ENCODE data around the gene PLOD3.

The PLOD3 gene

DNA sequence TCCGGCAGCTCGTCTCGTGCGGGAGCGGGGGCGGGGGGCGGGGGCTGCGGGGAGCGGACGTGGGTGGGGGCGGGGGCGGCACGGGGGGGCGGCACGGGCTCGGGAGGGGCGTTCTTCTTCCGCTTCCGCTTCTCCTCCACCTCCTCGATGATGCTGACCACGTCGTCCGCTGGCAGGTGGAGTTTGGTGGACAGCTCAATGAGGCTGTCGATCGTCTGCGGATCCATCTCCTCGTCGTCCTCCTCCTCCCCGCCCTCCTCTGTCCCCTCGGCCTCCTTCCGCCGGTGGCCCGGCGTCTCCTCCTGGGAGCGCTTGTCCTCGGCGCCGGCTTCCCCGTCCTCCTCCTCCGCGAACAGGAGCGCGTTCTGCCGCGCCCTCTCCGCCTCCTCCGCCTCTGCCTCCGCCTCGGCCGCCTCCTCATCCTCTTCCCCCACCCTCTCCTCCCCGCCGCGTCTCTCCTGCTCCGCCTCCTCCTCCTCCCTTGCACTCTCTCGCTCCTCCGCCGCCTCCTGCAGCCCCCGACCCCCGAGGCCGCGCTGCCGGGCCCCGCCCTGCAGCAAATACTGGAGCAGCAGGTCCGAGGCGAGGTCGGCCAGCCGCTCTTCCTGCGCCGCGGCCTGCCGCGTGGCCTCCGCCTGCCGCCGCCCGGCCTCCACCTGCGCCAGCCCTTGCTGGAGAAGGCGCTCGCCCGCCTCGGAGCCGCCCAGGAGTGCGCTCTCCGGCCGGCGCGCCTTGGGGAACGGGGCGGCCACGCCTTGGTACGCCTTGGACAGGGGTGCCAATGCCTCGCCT, 53.9 kb downstream of the PLOD3 start:
- DNase-seq, result peak; percentile 38

DNA sequence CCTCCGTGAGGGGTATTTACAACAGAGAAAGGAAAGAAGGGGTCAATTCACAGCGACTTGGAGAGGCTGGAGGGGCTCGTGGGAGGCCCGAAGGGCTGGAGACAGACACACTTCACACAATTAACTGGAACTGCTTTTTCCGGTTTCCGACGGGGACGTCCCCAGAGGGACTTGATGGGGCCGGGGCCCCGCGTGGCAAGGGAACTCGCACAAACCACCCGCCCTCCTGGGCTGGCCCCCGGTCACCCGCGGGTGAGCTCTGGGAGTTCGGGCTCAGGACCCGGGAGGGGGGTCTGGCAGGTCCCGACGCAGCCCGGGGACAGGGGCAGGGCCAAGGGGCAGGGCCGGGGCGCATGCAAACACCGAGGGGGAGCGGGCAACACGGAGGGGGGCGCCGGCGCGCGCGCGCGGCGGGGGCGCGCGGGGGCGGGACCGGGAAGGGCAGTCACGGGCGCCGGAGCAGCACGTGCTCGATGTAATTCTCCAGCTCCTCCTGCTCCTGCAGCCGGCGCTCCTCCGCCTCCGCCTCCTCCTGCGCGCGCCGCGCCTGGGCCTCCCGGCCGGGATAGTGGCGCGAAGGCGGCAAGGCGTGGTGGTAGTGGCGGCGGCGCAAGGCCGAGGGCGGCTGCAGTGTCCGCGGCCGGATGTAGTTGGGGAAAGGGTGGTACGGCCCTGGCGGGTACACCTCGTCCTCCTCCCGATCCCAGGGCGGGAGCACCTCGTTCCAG, 54.7 kb downstream of the PLOD3 start:
- DNase-seq, result peak; percentile 63

DNA sequence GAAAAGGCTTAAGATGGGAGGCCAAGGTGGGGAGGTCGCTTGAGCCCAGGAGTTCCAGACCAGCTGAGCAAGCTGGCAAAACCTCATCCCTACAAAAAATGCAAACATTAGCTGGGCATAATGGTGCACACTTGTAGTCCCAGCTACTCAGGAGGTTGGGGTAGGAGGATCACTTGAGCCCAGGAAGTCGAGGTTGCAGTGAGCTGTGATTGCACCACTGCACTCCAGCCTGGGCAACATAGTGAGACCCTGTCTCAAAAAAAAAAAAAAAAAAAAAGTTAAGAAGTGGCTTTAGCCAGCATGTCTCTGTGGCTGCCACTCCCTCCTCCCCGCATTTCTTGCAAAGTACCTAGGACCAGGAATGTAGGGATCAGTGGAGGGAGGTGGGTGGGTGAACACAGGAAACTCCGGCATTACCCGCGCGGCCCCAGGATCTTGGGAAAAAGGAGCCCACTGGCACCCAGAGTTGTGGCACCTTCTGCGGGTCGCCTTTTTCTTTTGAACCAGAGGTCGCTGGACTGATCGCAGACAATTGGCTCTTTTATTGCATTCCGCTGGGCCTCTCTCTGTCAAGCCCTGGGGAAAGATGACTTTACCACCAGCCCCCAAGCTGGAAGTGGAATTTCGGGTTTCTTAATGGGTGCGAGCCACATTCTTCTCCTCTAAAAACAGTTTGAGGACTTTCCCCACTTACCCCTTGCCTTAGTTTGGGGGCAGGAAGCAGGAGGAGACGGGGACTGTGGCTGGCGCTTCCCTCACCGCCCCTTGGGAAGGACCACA, 55.5 kb downstream of the PLOD3 start:
- DNase-seq, result no peak

GRCh38 chr7:101160910-101161309, 56.5 kb downstream of the PLOD3 start:
- no peak for DNase-seq

- no peak for DNase-seq
These were observed 57.4 kb downstream of the PLOD3 start for GRCh38 chr7:101159696-101160674.

DNA sequence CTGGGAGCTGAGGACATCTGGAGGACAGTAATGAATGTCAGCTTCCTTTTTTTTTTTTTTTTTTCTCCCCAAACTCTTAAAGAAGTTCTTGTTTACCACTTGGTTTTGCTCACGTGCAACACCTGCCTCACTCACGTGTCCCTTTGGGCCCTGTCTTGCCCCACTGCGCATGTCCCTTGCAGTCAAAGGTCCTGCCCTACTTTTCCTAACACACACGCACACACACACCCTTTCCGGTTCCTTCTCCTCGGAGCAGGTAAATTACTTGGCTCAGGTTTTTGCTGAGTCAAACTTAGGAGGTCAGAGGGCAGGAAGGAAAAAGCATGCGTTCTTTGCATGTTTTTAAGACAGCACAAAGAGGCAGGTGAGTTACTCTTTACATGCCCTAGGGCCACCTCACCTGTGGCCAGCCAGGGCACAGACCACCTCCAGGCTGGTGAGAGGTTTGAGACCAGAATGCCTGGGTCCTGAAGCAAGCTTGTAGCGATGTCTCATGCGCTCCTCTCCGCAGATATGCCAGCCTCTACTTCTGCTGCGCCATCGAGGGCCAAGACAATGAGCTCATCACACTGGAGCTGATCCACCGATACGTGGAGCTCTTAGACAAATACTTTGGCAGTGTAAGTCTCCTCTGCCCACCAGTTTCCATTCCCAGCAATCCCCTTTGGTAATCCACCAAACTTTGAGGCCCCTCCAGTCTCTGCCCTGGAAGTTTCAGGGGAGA, 60.4 kb downstream of the PLOD3 start:
- DNase-seq, result no peak

DNA sequence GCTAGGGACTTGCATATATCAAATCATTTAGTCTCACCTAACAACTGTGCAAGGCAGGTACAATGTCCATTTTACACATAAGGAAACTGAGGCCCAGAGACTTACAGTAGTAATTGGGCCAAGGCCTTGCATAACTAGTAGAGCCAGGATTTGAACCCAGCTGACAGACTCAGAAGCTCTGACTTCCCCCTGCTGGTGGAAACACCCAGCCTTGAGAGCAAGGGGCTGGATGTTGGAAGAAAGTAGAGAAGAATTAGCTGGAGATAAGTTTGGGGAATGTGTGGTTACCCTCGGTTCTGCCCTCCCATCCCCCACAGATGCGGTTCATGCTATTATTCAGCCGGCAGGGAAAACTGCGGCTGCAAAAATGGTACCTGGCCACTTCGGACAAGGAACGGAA, 61.1 kb downstream of the PLOD3 start:
- no peak for DNase-seq

Measured in HCEC 1CT (cell line).